BLaER1 (cell line): Measurements from ENCODE around the gene DZANK1.

Experiments used
- H3K27ac ChIP-seq: shearing (Covaris generic); formaldehyde crosslinking; 2 replicates; pipeline ENCODE4 v1.8.1; 2022
- H3K27me3 ChIP-seq: shearing (Covaris generic); formaldehyde crosslinking; 2 replicates; pipeline ENCODE4 v1.8.1; 2022
- H3K36me3 ChIP-seq: shearing (Covaris generic); formaldehyde crosslinking; 2 replicates; pipeline ENCODE4 v1.8.1; 2022
- H3K4me1 ChIP-seq: shearing (Covaris generic); formaldehyde crosslinking; 2 replicates; pipeline ENCODE4 v1.8.1; 2022
- H3K4me2 ChIP-seq: shearing (Covaris generic); formaldehyde crosslinking; 2 replicates; pipeline ENCODE4 v1.8.1; 2022
- H3K4me3 ChIP-seq: shearing (Covaris generic); formaldehyde crosslinking; 2 replicates; pipeline ENCODE4 v1.8.1; 2022
- H3K9ac ChIP-seq: shearing (Covaris generic); formaldehyde crosslinking; 2 replicates; pipeline ENCODE4 v1.8.1; 2022
- H3K9me3 ChIP-seq: shearing (Covaris generic); formaldehyde crosslinking; 2 replicates; pipeline ENCODE4 v1.8.1; 2022
- H4K20me1 ChIP-seq: shearing (Covaris generic); formaldehyde crosslinking; 2 replicates; pipeline ENCODE4 v1.8.1; 2022
- Cebpa-rat ChIP-seq: shearing (Covaris generic); IDR thresholded peaks from 2 replicates; pipeline ENCODE4 v1.8.1; 2022

The DZANK1 gene

GRCh38 chr20:18443886-18444285, 22.9 kb downstream of the DZANK1 start:
- no peaks in the 10 kb centered on the region for H3K36me3 ChIP-seq

GRCh38 chr20:18440403-18440802, 26.4 kb downstream of the DZANK1 start:
- Histone ChIP-seq H3K4me1 (peaks cover 9% of the 10 kb centered on the region; the same call in 1 of the 2 replicates), H3K4me3 (no peak overlapping the region), H3K4me2 (no peak overlapping the region), H3K27me3 (no peaks in the 10 kb centered on the region), H3K27ac (no peak overlapping the region), H3K9ac (no peak overlapping the region), H3K9me3 (no peaks in the 10 kb centered on the region), H4K20me1 (no peaks in the 10 kb centered on the region), H3K36me3 (no peaks in the 10 kb centered on the region)
- TF ChIP-seq Cebpa-rat, result no peak

More at GRCh38 chr20:18443886-18444285, 22.9 kb downstream of the DZANK1 start:
- Histone ChIP-seq H4K20me1 (no peaks in the 10 kb centered on the region), H3K4me3 (no peak overlapping the region), H3K27me3 (no peaks in the 10 kb centered on the region), H3K4me2 (no peak overlapping the region), H3K27ac (no peak overlapping the region), H3K9me3 (no peaks in the 10 kb centered on the region), H3K4me1 (no peaks in the 10 kb centered on the region), H3K9ac (no peak overlapping the region)
- TF ChIP-seq Cebpa-rat, result no peak

- Histone ChIP-seq H3K9ac (no peak overlapping the region), H3K4me2 (peak overlapping the region; percentile 61)
These were observed 30.0 kb downstream of the DZANK1 start for GRCh38 chr20:18436847-18437246.

GRCh38 chr20:18431206-18431605, 35.6 kb downstream of the DZANK1 start:
- Histone ChIP-seq H3K36me3 (no peaks in the 10 kb centered on the region), H3K4me3 (no peak overlapping the region), H3K9ac (no peak overlapping the region), H3K27me3 (no peaks in the 10 kb centered on the region), H3K4me2 (no peak overlapping the region), H4K20me1 (no peaks in the 10 kb centered on the region), H3K27ac (no peak overlapping the region), H3K4me1 (0 out of 2 replicates have a peak, but pooled peaks cover 2% of the 10 kb centered on the region), H3K9me3 (no peaks in the 10 kb centered on the region)
- TF ChIP-seq Cebpa-rat, result no peak

More at GRCh38 chr20:18436847-18437246, 30.0 kb downstream of the DZANK1 start:
- Histone ChIP-seq H3K4me3 (no peak overlapping the region), H3K4me1 (peaks cover 9% of the 10 kb centered on the region; the same call in 1 of the 2 replicates), H3K27ac (peak overlapping the region; percentile 51; the same call in 1 of the 2 replicates), H3K36me3 (no peaks in the 10 kb centered on the region), H3K9me3 (no peaks in the 10 kb centered on the region), H4K20me1 (no peaks in the 10 kb centered on the region), H3K27me3 (no peaks in the 10 kb centered on the region)
- no peak for TF ChIP-seq Cebpa-rat

- no peak for TF ChIP-seq Cebpa-rat
- Histone ChIP-seq H3K36me3 (no peaks in the 10 kb centered on the region), H3K4me2 (no peak overlapping the region), H3K9me3 (no peaks in the 10 kb centered on the region), H3K27ac (no peak overlapping the region), H3K9ac (no peak overlapping the region), H3K4me3 (no peak overlapping the region), H4K20me1 (no peaks in the 10 kb centered on the region), H3K4me1 (no peaks in the 10 kb centered on the region), H3K27me3 (no peaks in the 10 kb centered on the region)
These were observed 36.5 kb downstream of the DZANK1 start for GRCh38 chr20:18430172-18430826.

- Histone ChIP-seq H3K9me3 (no peaks in the 10 kb centered on the region), H4K20me1 (no peaks in the 10 kb centered on the region), H3K4me3 (no peak overlapping the region), H3K4me1 (no peaks in the 10 kb centered on the region), H3K27ac (no peak overlapping the region), H3K36me3 (no peaks in the 10 kb centered on the region), H3K27me3 (no peaks in the 10 kb centered on the region), H3K4me2 (no peak overlapping the region), H3K9ac (no peak overlapping the region)
- no peak for TF ChIP-seq Cebpa-rat
These were observed 38.2 kb downstream of the DZANK1 start for GRCh38 chr20:18428490-18429173.

GRCh38 chr20:18427214-18427613, 39.6 kb downstream of the DZANK1 start:
- no peaks in the 10 kb centered on the region for H3K36me3 ChIP-seq
- no peaks in the 10 kb centered on the region for H3K4me1 ChIP-seq
- H3K9me3 ChIP-seq, result no peaks in the 10 kb centered on the region
- no peak overlapping the region for H3K4me3 ChIP-seq
- no peaks in the 10 kb centered on the region for H3K27me3 ChIP-seq
- H3K27ac ChIP-seq, result no peak overlapping the region
- H3K4me2 ChIP-seq, result no peak overlapping the region
- no peaks in the 10 kb centered on the region for H4K20me1 ChIP-seq
- H3K9ac ChIP-seq, result no peak overlapping the region
- no peak for TF ChIP-seq Cebpa-rat

GRCh38 chr20:18421608-18422007, 45.2 kb downstream of the DZANK1 start:
- Histone ChIP-seq H3K27ac (no peak overlapping the region), H3K4me2 (no peak overlapping the region), H3K27me3 (no peaks in the 10 kb centered on the region), H3K4me3 (no peak overlapping the region), H3K4me1 (no peaks in the 10 kb centered on the region), H4K20me1 (no peaks in the 10 kb centered on the region), H3K36me3 (no peaks in the 10 kb centered on the region), H3K9ac (no peak overlapping the region), H3K9me3 (no peaks in the 10 kb centered on the region)
- no peak for TF ChIP-seq Cebpa-rat

GRCh38 chr20:18416486-18416885, 50.3 kb downstream of the DZANK1 start:
- Histone ChIP-seq H3K4me2 (no peak overlapping the region), H4K20me1 (no peaks in the 10 kb centered on the region), H3K4me3 (no peak overlapping the region), H3K9ac (no peak overlapping the region), H3K9me3 (no peaks in the 10 kb centered on the region), H3K36me3 (no peaks in the 10 kb centered on the region), H3K27me3 (no peaks in the 10 kb centered on the region), H3K4me1 (no peaks in the 10 kb centered on the region; the same call in 1 of the 2 replicates), H3K27ac (no peak overlapping the region)
- TF ChIP-seq Cebpa-rat, result no peak

GRCh38 chr20:18414140-18414539, 52.7 kb downstream of the DZANK1 start:
- H3K4me2 ChIP-seq, result no peak overlapping the region
- no peaks in the 10 kb centered on the region for H3K27me3 ChIP-seq
- H3K27ac ChIP-seq, result no peak overlapping the region
- no peak overlapping the region for H3K9ac ChIP-seq
- no peak overlapping the region for H3K4me3 ChIP-seq
- TF ChIP-seq Cebpa-rat, result no peak
- no peaks in the 10 kb centered on the region for H3K36me3 ChIP-seq
- no peaks in the 10 kb centered on the region for H4K20me1 ChIP-seq
- no peaks in the 10 kb centered on the region for H3K9me3 ChIP-seq
- no peaks in the 10 kb centered on the region; the same call in 1 of the 2 replicates for H3K4me1 ChIP-seq
